22Rv1 (cell line): ENCODE results near the gene SUFU.

Source experiments
- H3K27ac ChIP-seq: fragments of 450-650 bp; 2 replicates; pipeline ENCODE4 v1.5.1; 2017
- ZFX ChIP-seq: fragments of 450-650 bp; IDR thresholded peaks from 2 replicates; pipeline ENCODE4 v1.6.1; 2017; ENCODE audit warnings: antibody characterized with exemption, borderline replicate concordance
- TF ChIP-seq, protein P1 (sequence below): fragments of 450-650 bp; IDR thresholded peaks from 2 replicates; pipeline ENCODE4 v1.5.1; 2017; ENCODE audit warnings: mild to moderate bottlenecking

SUFU gene

DNA sequence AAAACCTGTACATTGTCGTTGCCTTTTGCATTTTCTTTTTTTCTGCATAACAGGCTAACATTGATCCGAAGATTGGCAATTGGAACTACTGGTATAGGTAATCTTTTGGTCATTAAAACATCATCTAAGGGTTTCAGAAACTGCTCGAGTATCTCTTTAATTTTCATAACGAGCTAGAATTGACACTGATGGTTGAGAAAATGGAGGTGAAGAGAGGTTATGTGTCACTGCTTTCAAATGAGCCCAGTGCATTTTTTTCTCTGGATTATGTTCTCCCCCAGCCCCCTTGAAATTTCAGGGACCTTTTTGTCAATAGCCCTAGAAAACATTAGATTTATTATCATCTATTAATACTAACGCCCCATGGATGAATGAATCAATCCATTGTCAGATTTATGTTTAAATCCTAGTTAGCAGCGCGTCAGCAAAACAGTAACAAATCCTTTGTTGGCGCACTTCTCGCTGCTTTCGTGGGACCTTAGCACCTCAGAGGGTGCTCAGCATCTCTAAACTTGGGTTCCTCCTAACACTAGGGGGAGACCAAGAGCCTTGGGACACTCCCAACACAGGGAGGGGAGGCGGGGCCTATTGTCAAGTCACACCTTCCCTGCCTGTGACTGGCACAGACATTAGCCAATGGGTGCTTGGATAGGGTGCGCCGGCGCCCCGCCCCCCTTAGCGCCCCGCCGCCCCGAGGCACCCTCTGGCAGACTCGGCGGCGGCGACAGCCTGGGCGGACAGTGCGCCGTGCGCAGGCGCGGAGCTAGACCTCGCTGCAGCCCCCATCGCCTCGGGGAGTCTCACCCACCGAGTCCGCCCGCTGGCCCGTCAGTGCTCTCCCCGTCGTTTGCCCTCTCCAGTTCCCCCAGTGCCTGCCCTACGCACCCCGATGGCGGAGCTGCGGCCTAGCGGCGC lies at the start of gene SUFU:
Gene SUFU (plus strand): TSS at position 709 of the 915 bp plus-strand sequence. CDS start 181 bp downstream, at position 890.
- H3K27ac ChIP-seq = peak within 1 kb of the TSS; percentile 76
- no peak for TF ChIP-seq ZFX
- TF ChIP-seq, protein P1, sequence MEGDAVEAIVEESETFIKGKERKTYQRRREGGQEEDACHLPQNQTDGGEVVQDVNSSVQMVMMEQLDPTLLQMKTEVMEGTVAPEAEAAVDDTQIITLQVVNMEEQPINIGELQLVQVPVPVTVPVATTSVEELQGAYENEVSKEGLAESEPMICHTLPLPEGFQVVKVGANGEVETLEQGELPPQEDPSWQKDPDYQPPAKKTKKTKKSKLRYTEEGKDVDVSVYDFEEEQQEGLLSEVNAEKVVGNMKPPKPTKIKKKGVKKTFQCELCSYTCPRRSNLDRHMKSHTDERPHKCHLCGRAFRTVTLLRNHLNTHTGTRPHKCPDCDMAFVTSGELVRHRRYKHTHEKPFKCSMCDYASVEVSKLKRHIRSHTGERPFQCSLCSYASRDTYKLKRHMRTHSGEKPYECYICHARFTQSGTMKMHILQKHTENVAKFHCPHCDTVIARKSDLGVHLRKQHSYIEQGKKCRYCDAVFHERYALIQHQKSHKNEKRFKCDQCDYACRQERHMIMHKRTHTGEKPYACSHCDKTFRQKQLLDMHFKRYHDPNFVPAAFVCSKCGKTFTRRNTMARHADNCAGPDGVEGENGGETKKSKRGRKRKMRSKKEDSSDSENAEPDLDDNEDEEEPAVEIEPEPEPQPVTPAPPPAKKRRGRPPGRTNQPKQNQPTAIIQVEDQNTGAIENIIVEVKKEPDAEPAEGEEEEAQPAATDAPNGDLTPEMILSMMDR = peak; percentile 96

- H3K27ac ChIP-seq = peak overlapping the region; percentile 41
These were observed 48.9 kb upstream of the SUFU start for GRCh38 chr10:102454662-102455487.

DNA sequence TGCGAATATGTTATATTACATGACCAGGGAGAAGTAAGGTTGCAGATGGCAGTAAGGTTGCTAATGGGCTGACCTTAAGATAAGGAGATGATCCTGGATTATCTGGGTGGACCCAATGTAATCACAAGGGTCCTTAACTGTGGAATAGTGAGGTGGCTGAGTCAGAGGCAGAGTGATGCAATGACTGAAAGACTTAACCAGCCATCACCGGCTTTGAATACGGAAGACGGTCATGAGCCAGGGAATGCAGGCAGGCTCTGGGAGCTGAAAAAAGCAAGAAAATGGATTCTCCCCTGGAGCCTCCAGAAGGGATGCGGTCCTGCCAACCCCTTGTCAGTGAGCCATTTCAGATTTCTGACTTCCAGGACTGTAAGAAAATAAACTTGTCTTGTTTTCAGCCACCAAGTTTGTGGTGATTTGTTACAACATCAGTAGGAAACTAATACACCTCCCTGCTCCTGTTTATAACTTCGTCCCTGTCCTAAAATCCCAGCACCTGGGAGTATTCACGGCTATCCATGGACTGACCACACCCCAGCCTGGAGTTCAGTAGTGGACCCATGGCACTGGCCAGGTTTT lies 47.8 kb upstream of the SUFU start:
- H3K27ac ChIP-seq = peak overlapping the region; percentile 41
- no peak for TF ChIP-seq ZFX
- TF ChIP-seq, protein P1 = no peak

GRCh38 chr10:102457591-102458150 lies 46.1 kb upstream of the SUFU start:
- no peak overlapping the region; the same call in 1 of the 2 replicates for H3K27ac ChIP-seq
- TF ChIP-seq, protein P1 = no peak
- TF ChIP-seq ZFX = no peak

DNA sequence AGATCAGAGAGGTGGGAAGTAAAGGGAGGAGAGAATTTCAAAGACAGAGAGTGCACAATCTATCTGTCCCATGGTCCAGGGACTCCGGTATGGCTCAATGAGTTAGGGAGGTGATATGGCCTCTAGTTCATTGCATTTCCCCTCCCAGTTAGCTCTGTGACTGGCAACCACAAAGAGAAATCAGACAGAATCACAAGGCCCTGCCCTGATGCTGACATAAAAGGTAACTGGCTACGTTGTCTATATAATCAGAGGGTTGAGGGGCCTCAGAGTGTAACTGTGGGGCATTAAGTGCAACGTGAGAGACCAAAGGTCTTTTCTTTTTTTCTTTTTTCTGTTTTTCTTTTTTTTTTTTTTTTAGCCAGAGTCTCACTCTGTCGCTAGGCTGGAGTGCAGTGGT lies 45.1 kb upstream of the SUFU start:
- TF ChIP-seq, protein P1 = no peak
- no peak for TF ChIP-seq ZFX
- H3K27ac ChIP-seq = peak overlapping the region; percentile 4; the same call in 1 of the 2 replicates

- no peak for TF ChIP-seq ZFX
- TF ChIP-seq, protein P1 = no peak
- H3K27ac ChIP-seq = peak overlapping the region; percentile 86
These were observed 43.0 kb upstream of the SUFU start for GRCh38 chr10:102460836-102461186.
